ENCODE results near the gene LNX1.

The LNX1 gene

GRCh38 chr4:53598901-53599300 lies 7.6 kb upstream of the LNX1 start:
- no peak for DNase-seq

- no peak for DNase-seq
Measured at GRCh38 chr4:53598483-53598882, 7.2 kb upstream of the LNX1 start.

- no peak for DNase-seq
Measured at GRCh38 chr4:53596901-53597300, 5.6 kb upstream of the LNX1 start.

- DNase-seq: no peak
Measured at GRCh38 chr4:53595834-53596233, 4.5 kb upstream of the LNX1 start.

- DNase-seq: no peak
Measured at GRCh38 chr4:53595204-53595603, 3.9 kb upstream of the LNX1 start.

- DNase-seq: no peak
Measured at GRCh38 chr4:53593765-53594164, 2.5 kb upstream of the LNX1 start.

- no peak for DNase-seq
Measured at GRCh38 chr4:53592686-53593501, 1.6 kb upstream of the LNX1 start.

GRCh38 chr4:53592122-53592521 lies 836 bp upstream of the LNX1 start:
- DNase-seq: no peak

- no peak for DNase-seq
Measured at GRCh38 chr4:53590187-53590586, 1.1 kb downstream of the LNX1 start.

- no peak for DNase-seq
Measured at GRCh38 chr4:53589511-53589910, 1.8 kb downstream of the LNX1 start.

GRCh38 chr4:53587135-53587534 lies 4.2 kb downstream of the LNX1 start:
- no peak for DNase-seq

GRCh38 chr4:53586121-53586816 lies 5.0 kb downstream of the LNX1 start:
- DNase-seq: no peak

- no peak for DNase-seq
Measured at GRCh38 chr4:53584658-53585057, 6.6 kb downstream of the LNX1 start.

GRCh38 chr4:53583513-53583912 lies 7.8 kb downstream of the LNX1 start:
- DNase-seq: no peak

GRCh38 chr4:53582194-53582593 lies 9.1 kb downstream of the LNX1 start:
- DNase-seq: no peak

GRCh38 chr4:53580274-53580673 lies 11.0 kb downstream of the LNX1 start:
- no peak for DNase-seq

- DNase-seq: no peak
Measured at GRCh38 chr4:53579826-53580225, 11.5 kb downstream of the LNX1 start.

GRCh38 chr4:53576676-53577372 lies 14.5 kb downstream of the LNX1 start:
- DNase-seq: no peak

- DNase-seq: no peak
Measured at GRCh38 chr4:53576071-53576617, 15.1 kb downstream of the LNX1 start.

- no peak for DNase-seq
Measured at GRCh38 chr4:53575552-53575951, 15.7 kb downstream of the LNX1 start.

- no peak for DNase-seq
Measured at GRCh38 chr4:53574528-53574927, 16.8 kb downstream of the LNX1 start.

GRCh38 chr4:53573696-53574095 lies 17.6 kb downstream of the LNX1 start:
- DNase-seq: no peak

- no peak for DNase-seq
Measured at GRCh38 chr4:53572600-53572994, 18.7 kb downstream of the LNX1 start.

All from CD4-positive, alpha-beta T cell treated with Interferon alpha-2 for 1 hour (primary cell).